ENCODE measurements around the gene SPATA2L.

SPATA2L gene

GRCh38 chr16:89727406-89728120, 26.1 kb upstream of the SPATA2L start:
- DNase-seq: no peak

GRCh38 chr16:89723279-89724250, 22.1 kb upstream of the SPATA2L start:
- DNase-seq: no peak

DNA sequence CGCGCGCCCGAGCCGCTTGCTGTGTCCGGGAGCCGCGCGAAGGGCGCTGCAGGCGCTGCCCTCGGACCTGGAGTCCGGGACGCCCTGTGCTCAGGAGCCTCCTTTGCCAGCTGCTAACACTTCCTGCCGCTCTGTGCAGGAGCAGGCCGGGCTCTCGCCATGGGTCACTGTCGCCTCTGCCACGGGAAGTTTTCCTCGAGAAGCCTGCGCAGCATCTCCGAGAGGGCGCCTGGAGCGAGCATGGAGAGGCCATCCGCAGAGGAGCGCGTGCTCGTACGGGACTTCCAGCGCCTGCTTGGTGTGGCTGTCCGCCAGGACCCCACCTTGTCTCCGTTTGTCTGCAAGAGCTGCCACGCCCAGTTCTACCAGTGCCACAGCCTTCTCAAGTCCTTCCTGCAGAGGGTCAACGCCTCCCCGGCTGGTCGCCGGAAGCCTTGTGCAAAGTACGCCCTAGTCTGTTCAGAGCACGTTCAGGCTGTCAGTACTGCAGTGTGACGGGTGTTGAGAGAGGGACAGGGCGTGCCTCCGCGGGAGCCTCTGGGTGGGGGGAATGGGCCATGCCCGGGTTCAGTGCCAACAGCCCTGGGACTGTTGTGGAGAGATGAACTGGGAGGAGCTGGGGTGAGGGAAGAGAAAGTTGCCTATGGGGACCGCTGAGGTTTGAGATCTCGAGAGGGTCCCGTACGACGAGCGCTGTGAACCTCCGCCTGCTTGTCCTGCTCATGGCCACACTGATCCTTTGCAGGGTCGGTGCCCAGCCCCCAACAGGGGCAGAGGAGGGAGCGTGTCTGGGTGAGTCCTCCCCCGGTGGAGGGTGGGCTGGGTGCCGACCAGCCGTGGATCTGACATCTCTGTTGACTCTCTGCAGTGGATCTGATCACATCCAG, 21.1 kb upstream of the SPATA2L start:
- no peak for DNase-seq

- no peak for DNase-seq
These were observed 20.3 kb upstream of the SPATA2L start for GRCh38 chr16:89721546-89722391.

GRCh38 chr16:89720813-89721545, 19.5 kb upstream of the SPATA2L start, which contains the start of the genes VPS9D1 and ZNF276:
Gene VPS9D1 (minus strand): TSS chr16:89720898. CDS start chr16:89720861, 37 bp downstream.
Gene ZNF276 (plus strand): TSS chr16:89721537. CDS start chr16:89721641, 104 bp downstream.
- peak; percentile 22 to 37 for DNase-seq

DNA sequence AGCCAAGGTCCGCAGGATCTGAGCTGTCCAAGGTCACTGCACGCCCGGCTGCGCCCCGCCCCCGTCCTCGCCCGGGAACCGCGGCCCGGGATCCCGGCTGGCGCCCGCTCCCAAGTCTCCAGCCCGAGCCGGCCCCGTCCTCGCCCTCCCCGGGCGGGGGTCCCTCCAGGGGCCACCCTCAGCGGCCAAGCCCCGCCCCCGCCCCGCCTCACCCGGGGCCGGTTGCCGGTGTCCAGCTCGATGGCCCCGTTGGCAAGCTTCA, 19.0 kb upstream of the SPATA2L start:
- no peak for DNase-seq

- no peak for DNase-seq
These were observed 16.4 kb upstream of the SPATA2L start for GRCh38 chr16:89717688-89718505.

DNA sequence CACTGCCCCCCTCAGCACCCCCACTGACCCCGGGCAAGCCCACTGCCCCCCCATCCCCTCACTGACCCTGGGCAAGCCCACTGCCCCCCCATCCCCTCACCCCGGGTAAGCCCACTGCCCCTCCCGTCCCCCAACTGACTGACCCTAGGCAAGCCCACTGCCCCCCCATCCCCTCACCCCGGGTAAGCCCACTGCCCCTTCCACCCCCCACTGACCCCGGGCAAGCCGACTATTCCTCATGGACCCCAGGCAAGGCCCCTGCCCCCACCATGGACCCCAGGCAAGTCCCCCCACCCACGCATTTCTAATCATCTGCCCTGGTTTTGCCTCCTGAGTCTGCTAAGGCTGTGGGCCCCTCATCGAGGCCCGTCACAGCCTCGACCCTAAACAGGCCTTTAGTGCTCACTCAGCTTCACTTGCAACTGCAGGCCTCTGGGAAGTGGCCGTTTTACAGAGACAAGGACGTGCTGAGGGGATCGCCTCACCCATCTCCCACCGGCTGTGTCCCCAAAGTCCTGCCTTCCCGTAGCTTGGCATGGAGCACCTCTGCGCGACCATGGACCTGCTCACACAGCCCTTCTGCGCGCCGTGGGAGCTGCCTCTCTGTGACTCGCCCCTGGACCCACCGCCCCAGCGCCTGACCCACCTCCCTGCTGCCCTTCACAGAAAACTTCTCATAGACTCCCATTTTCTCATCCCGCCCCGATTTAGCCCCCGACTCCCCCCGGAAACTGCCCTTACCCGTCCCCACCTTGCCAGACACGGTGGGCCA, 15.6 kb upstream of the SPATA2L start:
- no peak for DNase-seq

- DNase-seq: no peak
These were observed 15.0 kb upstream of the SPATA2L start for GRCh38 chr16:89716493-89716892.

DNA sequence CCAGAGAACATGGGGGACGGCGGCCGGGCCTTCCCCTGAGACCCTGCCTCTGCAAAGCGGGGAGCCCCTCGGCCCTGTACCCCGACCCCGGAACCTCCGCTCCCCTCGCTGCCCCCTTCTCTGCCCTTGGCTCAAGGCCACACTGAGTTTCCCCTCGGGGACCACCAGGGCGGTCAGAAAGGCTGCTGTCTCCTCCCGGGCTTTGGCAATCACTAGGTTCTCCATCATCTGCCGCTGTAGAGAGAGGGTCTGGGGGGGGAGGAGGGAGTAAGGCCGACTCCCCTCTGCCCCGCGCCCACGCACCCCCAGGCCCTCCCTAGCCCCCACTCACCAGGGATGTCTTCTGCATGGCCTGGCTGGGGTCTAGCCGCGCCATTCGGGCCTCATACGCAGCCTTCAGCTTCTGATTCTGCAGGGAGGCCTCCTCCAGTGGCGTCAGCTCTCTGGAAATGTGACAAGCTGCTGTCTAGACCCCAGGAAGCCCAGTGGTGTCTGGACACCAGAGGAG, 10.8 kb upstream of the SPATA2L start:
- DNase-seq: no peak

GRCh38 chr16:89711601-89712273, 10.2 kb upstream of the SPATA2L start:
- DNase-seq: no peak

DNA sequence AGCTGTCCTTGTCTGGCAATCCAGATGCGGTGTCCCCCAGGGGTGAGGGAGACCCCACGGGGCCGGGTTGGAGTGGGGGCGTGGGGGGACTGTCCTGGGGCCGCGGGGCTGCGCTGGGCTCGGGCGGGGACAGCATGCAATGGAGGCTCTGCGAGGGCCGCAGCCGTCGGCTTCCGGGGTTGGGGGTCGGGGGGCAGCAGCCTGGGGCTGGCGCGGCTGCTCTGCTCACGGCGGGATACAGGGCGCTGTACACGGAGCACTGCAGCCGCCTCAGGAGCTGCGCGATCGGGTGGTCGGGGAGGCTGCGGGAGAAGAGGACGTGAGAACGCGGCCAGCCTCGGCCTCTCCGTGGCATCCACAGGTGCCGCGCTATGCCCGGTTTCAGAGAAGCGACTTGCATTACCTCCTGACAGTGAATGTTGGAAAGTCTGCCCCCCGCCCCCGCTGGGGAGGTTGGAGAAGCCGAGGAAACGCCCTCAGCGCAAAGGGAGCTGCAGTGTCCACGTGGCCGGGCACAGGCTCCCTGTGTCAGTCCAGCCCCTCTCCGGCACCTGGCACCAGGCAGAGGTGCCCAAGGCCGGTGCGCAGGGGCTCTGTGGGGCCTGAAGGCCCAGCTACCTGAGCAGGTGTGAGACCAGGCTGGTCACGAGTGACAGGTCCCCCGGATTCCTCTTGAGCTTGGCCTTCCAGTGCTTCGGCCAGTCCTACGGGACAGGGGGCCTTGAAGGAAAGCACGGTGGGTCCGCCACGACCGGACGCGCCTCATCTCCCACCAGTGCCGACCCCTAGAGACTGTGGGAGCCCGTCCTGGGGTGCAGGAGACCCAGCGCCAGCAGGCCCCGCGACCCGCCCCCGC, 9.4 kb upstream of the SPATA2L start:
- DNase-seq: no peak

DNA sequence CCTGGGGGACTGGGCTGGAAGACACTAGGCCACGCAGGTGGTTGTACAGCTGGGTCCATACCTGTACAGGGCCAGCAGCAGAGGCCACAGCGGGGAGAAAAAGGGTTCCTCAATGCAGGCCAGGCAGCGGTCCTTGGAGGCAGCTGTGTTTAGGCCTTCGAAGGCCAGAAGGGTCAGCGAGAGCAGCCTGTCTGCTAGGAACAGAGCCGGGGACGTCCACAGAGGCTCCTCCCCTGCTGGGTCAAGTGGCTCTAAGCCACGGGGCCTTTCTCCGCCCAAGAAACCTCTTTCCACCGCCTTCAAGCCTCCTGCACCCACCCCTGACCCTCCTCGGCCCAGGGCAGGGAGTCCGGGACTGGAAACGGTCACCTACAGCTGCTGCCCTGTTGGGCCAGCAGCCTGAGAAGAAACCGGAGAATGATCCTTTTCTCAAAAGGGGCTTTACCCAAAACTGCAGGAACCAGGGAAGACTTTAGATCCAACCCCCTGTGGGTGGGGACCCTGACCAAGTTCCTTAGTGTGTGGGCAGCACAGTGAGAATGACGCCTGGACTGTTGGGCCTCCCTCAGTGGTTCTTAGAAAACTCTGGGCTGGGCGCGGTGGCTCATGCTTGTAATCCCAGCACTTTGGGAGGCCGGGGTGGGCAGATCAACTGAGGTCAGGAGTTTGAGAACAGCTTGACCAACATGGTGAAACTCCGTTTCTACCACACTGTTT, 8.4 kb upstream of the SPATA2L start:
- no peak for DNase-seq

- DNase-seq: no peak
These were observed 7.7 kb upstream of the SPATA2L start for GRCh38 chr16:89709166-89709565.

DNA sequence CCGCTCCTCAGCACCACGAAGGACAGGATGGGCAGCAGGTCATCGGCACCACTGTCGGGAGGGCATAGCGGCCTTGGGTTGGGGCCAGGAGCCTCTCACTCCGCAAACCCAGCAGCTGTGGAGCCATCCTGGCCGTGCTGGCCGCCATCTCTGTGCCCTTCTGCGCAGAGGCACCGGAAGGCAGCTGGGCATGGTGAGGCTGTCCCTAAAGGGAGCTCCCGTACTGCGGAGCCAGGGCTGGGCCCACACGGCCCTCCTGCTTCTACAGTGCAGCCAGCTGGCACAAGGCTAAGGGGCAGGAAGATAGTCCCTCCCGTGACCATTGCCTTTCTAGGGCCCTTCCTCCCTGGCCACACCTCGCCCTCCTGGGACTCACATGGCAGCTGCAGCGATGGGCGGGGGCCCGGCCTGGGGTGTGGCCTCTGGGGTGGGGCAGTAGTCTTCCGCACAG, 7.0 kb upstream of the SPATA2L start:
- DNase-seq: no peak

- no peak for DNase-seq
These were observed 6.2 kb upstream of the SPATA2L start for GRCh38 chr16:89707695-89708094.
